Measurements from ENCODE around the gene LSAMP. TPM values are rescaled to one million over a fixed set of nuclear protein-coding genes. Genes with fewer than 3 reads are reported as not detected.

The LSAMP gene
- total and polyA plus RNA-seq, 2 donors (not counting 3 experiments of a cell fraction or from before 2014, with no cell fraction given) = not detected

GRCh38 chr3:115943579-115943978 lies 501.7 kb downstream of the LSAMP start:
- no peaks in the 10 kb centered on the region for H3K4me1 ChIP-seq (ENCODE audit: control insufficient read depth, extremely low read depth, insufficient read depth, low read length)
- H4K20me1 ChIP-seq (replicated peaks; ENCODE audit: control insufficient read depth, extremely low read depth, insufficient read depth, low read length) = no peaks in the 10 kb centered on the region
- ChIA-PET POLR2A (no interaction called here), CTCF (no interaction called here)
- FAIRE-seq (no peak), DNase-seq (ENCODE audit: low read depth, low spot score) (no peak)
- no peaks in the 10 kb centered on the region for H3K9me1 ChIP-seq (replicated peaks; ENCODE audit: control insufficient read depth, extremely low read depth, insufficient read depth, low read length)
- no peak overlapping the region for H3K4me2 ChIP-seq (ENCODE audit: insufficient read depth, low read length)
- dilution Hi-C loops (cut with MboI; ENCODE audit: extremely low pct_ligation_motif_present, low sequenced_read_pairs) = no loop called here
- no peaks in the 10 kb centered on the region for H3K27me3 ChIP-seq (ENCODE audit: control insufficient read depth in 2 of 2, insufficient read depth in 2 of 2, low read length in 2 of 2)
- TF ChIP-seq FOS (IDR thresholded peaks at IDR 0.05; ENCODE audit: borderline replicate concordance, insufficient read depth, low read length) (no peak), POLR2A (IDR thresholded peaks at IDR 0.05; ENCODE audit: low read depth, low read length) (no peak), JUN (IDR thresholded peaks at IDR 0.05; ENCODE audit: borderline replicate concordance, insufficient read depth, insufficient read length, low read depth) (no peak), MYC (IDR thresholded peaks at IDR 0.05; ENCODE audit: low read depth, low read length) (no peak), MAX (IDR thresholded peaks at IDR 0.05; ENCODE audit: insufficient read depth, insufficient read length) (no peak), EZH2 (IDR thresholded peaks at IDR 0.05; ENCODE audit: borderline replicate concordance, low read depth, low read length, severe bottlenecking) (no peak), POLR2AphosphoS5 (IDR thresholded peaks at IDR 0.05; ENCODE audit: insufficient read depth, low read depth, low read length) (no peak), GATA2 (IDR thresholded peaks at IDR 0.05; ENCODE audit: insufficient read depth, insufficient read length, low read depth, low read length) (no peak)
- TF ChIP-seq, protein P1, sequence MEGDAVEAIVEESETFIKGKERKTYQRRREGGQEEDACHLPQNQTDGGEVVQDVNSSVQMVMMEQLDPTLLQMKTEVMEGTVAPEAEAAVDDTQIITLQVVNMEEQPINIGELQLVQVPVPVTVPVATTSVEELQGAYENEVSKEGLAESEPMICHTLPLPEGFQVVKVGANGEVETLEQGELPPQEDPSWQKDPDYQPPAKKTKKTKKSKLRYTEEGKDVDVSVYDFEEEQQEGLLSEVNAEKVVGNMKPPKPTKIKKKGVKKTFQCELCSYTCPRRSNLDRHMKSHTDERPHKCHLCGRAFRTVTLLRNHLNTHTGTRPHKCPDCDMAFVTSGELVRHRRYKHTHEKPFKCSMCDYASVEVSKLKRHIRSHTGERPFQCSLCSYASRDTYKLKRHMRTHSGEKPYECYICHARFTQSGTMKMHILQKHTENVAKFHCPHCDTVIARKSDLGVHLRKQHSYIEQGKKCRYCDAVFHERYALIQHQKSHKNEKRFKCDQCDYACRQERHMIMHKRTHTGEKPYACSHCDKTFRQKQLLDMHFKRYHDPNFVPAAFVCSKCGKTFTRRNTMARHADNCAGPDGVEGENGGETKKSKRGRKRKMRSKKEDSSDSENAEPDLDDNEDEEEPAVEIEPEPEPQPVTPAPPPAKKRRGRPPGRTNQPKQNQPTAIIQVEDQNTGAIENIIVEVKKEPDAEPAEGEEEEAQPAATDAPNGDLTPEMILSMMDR (IDR thresholded peaks at IDR 0.05; ENCODE audit: extremely low read depth in 1 of 2, insufficient read depth in 1 of 2, low read depth in 1 of 2, low read length in 2 of 2) = no peak
- no peak overlapping the region for H3K27ac ChIP-seq (ENCODE audit: insufficient read depth, low read depth, low read length)
- no peaks in the 10 kb centered on the region for H3K79me2 ChIP-seq (ENCODE audit: control insufficient read depth, insufficient read depth, low read length)
- H3K9ac ChIP-seq (replicated peaks; ENCODE audit: extremely low read depth, insufficient read depth, low read length) = no peak overlapping the region
- intact Hi-C loops (cut with micrococcal nuclease) = no loop called here
- H3K9me3 ChIP-seq (replicated peaks; ENCODE audit: control insufficient read depth, insufficient read depth, low read length) = no peaks in the 10 kb centered on the region
- no peak overlapping the region for H2AFZ ChIP-seq (ENCODE audit: low read depth, low read length)
- no peaks in the 10 kb centered on the region for H3K36me3 ChIP-seq (ENCODE audit: control insufficient read depth in 2 of 2, extremely low read depth in 1 of 2, insufficient read depth in 2 of 2, low read length in 2 of 2)
- BruUV-seq (replicated peaks) = no TSS peak
- no peak overlapping the region for H3K4me3 ChIP-seq (replicated peaks in 1 of 3; ENCODE audit: insufficient read depth in 1 of 3, low read depth in 1 of 3, low read length in 3 of 3)
